H1 (cell line): ENCODE measurements around the gene MAN1C1.

ENCODE experiments used
- CEBPB ChIP-seq: IDR thresholded peaks from 2 replicates; pipeline ENCODE4 v1.6.1; 2012; ENCODE audit warnings: low read depth, low read length
- CREB1 ChIP-seq: IDR thresholded peaks from 2 replicates; pipeline ENCODE4 v1.6.1; 2012; ENCODE audit warnings: inconsistent platforms
- EGR1 ChIP-seq: IDR thresholded peaks from 2 replicates; pipeline ENCODE4 v1.6.1; 2011; ENCODE audit warnings: low read depth, low read length, borderline replicate concordance
- EZH2 ChIP-seq: fragments of 200-600 bp; sonication (generic); IDR thresholded peaks from 2 replicates; pipeline ENCODE4 v1.7.1; 2012; ENCODE audit warnings: low read depth, mild to moderate bottlenecking, moderate library complexity, low read length, inconsistent platforms; ENCODE audit not compliant: severe bottlenecking
- GABPA ChIP-seq: IDR thresholded peaks from 2 replicates; pipeline ENCODE4 v1.6.1; 2011; ENCODE audit warnings: mild to moderate bottlenecking, low read length, moderate library complexity, borderline replicate concordance; ENCODE audit not compliant: insufficient read depth
- JUND ChIP-seq: IDR thresholded peaks from 2 replicates; pipeline ENCODE4 v1.6.1; 2011; ENCODE audit warnings: mild to moderate bottlenecking, improper control_type of control experiment, low read length
- KDM1A ChIP-seq: fragments of 200-600, 300-600 bp; sonication (generic); IDR thresholded peaks from 2 replicates; pipeline ENCODE4 v1.7.1; 2016; ENCODE audit warnings: mild to moderate bottlenecking, low read length, borderline replicate concordance
- POLR2A ChIP-seq, 2 experiments: IDR thresholded peaks; 1 replicate in 1 of 2; 2 replicates in 1 of 2; pipeline ENCODE4 v1.6.1; 2011; ENCODE audit warnings: low read depth in 2 of 2, low read length in 2 of 2, mild to moderate bottlenecking in 2 of 2; ENCODE audit errors: control extremely low read depth in 1 of 2
- RAD21 ChIP-seq, 2 experiments: IDR thresholded peaks in 1 of 2; conservative IDR thresholded peaks in 1 of 2; 2 replicates each; pipeline ENCODE4 v1.6.1; 2011; ENCODE audit warnings: low read depth in 2 of 2, low read length in 2 of 2, improper control_type of control experiment in 1 of 2, inconsistent platforms in 1 of 2, mild to moderate bottlenecking in 1 of 2, moderate library complexity in 1 of 2
- YY1 ChIP-seq: IDR thresholded peaks from 2 replicates; pipeline ENCODE4 v1.6.1; 2011; ENCODE audit warnings: low read depth, mild to moderate bottlenecking, low read length
- TF ChIP-seq, protein P1 (sequence below), 3 experiments: IDR thresholded peaks; 1 replicate in 2 of 3; 2 replicates in 1 of 3; pipeline versions ENCODE4 v1.5.1 to v1.6.1; 2011; ENCODE audit warnings: low read length in 3 of 3, mild to moderate bottlenecking in 3 of 3, inconsistent platforms in 2 of 3, low read depth in 1 of 3, moderate library complexity in 1 of 3; ENCODE audit not compliant: insufficient read depth in 1 of 3; ENCODE audit errors: control extremely low read depth in 1 of 3
- TF ChIP-seq, protein P2 (sequence below): IDR thresholded peaks from 2 replicates; pipeline ENCODE4 v1.6.1; 2012; ENCODE audit warnings: inconsistent platforms

DNA sequence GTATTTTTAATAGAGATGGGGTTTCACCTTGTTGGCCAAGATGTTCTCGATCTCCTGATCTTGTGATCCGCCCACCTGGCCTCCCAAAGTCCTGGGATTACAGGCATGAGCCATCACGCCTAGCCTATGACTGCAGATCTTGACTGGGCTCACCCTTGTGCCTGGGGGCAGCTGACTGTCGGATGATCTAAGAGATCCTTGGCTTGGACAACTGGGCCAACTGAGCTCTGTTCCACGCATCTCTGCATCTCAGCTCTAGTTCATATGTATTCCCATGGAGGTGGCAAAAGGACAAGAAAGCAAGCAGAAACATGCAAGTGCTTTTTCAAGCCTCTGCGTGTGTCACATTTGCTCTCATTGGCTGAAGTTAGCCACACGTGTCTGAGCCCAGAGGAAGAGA, 107.6 kb downstream of the MAN1C1 start:
- TF ChIP-seq RAD21 (IDR thresholded peaks at IDR 0.05 in 1 of 2, conservative IDR thresholded peaks at IDR 0.05 in 1 of 2; ENCODE audit: low read depth in 2 of 2, low read length in 2 of 2) (no peak), YY1 (no peak), EZH2 (no peak), GABPA (no peak), POLR2A (IDR thresholded peaks at IDR 0.05; ENCODE audit: control extremely low read depth in 1 of 2, low read depth in 2 of 2, low read length in 2 of 2) (no peak), CEBPB (no peak), CREB1 (no peak), EGR1 (no peak), JUND (no peak), KDM1A (no peak)
- TF ChIP-seq, protein P1, sequence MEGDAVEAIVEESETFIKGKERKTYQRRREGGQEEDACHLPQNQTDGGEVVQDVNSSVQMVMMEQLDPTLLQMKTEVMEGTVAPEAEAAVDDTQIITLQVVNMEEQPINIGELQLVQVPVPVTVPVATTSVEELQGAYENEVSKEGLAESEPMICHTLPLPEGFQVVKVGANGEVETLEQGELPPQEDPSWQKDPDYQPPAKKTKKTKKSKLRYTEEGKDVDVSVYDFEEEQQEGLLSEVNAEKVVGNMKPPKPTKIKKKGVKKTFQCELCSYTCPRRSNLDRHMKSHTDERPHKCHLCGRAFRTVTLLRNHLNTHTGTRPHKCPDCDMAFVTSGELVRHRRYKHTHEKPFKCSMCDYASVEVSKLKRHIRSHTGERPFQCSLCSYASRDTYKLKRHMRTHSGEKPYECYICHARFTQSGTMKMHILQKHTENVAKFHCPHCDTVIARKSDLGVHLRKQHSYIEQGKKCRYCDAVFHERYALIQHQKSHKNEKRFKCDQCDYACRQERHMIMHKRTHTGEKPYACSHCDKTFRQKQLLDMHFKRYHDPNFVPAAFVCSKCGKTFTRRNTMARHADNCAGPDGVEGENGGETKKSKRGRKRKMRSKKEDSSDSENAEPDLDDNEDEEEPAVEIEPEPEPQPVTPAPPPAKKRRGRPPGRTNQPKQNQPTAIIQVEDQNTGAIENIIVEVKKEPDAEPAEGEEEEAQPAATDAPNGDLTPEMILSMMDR (IDR thresholded peaks at IDR 0.05; ENCODE audit: control extremely low read depth in 1 of 3, insufficient read depth in 1 of 3, low read depth in 1 of 3, low read length in 3 of 3): no peak
- TF ChIP-seq, protein P2, sequence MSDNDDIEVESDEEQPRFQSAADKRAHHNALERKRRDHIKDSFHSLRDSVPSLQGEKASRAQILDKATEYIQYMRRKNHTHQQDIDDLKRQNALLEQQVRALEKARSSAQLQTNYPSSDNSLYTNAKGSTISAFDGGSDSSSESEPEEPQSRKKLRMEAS: no peak
